Measurements from ENCODE around the gene MAEA. TPM values are rescaled to one million over a fixed set of nuclear protein-coding genes. Genes with fewer than 3 reads are reported as not detected.

Gene MAEA
- total RNA-seq, 4 donors from 2014 or later: 114 to 211 (median 168) TPM

GRCh38 chr4:1241466-1241935 is 48.2 kb upstream of the MAEA start:
- H3K27ac ChIP-seq: peak overlapping the region in 3 of 4 donors; percentile 7 to 53 (median 41)
- H3K4me3 ChIP-seq: no peak overlapping the region
- H3K36me3 ChIP-seq: peaks cover 0 to 20% (median 0%) of the 10 kb centered on the region in 4 donors
- H3K9me3 ChIP-seq: no peaks in the 10 kb centered on the region
- intact Hi-C loops (cut with DNase I; ENCODE audit: low total_unique reads) (no loop called here), in situ Hi-C loops (cut with MboI; ENCODE audit: low pct_ligation_motif_present in 1 of 4, low pct_unique_long_range_greater_than_20kb in 1 of 4, low sequenced_read_pairs in 3 of 4) (no loop called here)
- H3K27me3 ChIP-seq: no peaks in the 10 kb centered on the region
- WGBS, 2 donors (ENCODE audit: low coverage in 1 of 2): 61 to 73% methylated on average over 3 to 21 of the region's 21 CpGs
- no peak for TF ChIP-seq CTCF (IDR thresholded peaks at IDR 0.05)
- no peak for TF ChIP-seq EP300 (IDR thresholded peaks at IDR 0.05; ENCODE audit: low read depth)
- TF ChIP-seq POLR2AphosphoS5 (IDR thresholded peaks at IDR 0.05): no peak
- TF ChIP-seq POLR2A (IDR thresholded peaks at IDR 0.05): no peak
- peak; percentile 40 for DNase-seq
- peaks cover 49 to 56% (median 52%) of the 10 kb centered on the region in 4 donors for H3K4me1 ChIP-seq

- peak; percentile 6 for DNase-seq
- H3K4me3 ChIP-seq: no peak overlapping the region
- no peaks in the 10 kb centered on the region for H3K27me3 ChIP-seq
- H3K36me3 ChIP-seq: peaks cover 0 to 17% (median 0%) of the 10 kb centered on the region in 4 donors
- TF ChIP-seq EP300 (IDR thresholded peaks at IDR 0.05; ENCODE audit: low read depth) (no peak), CTCF (IDR thresholded peaks at IDR 0.05) (no peak), POLR2AphosphoS5 (IDR thresholded peaks at IDR 0.05) (no peak), POLR2A (IDR thresholded peaks at IDR 0.05) (no peak)
- no peaks in the 10 kb centered on the region for H3K9me3 ChIP-seq
- H3K27ac ChIP-seq: peak overlapping the region in 2 of 4 donors; percentile 41 to 53
- in situ Hi-C loops (cut with MboI; ENCODE audit: low pct_ligation_motif_present in 1 of 4, low pct_unique_long_range_greater_than_20kb in 1 of 4, low sequenced_read_pairs in 3 of 4) (no loop called here), intact Hi-C loops (cut with DNase I; ENCODE audit: low total_unique reads) (no loop called here)
- 76% methylated on average over 24 of the region's 24 CpGs; no CpG with 5 or more reads in 1 of the 2 donors for WGBS, 2 donors (ENCODE audit: low coverage in 1 of 2)
- peaks cover 55 to 61% (median 58%) of the 10 kb centered on the region in 4 donors for H3K4me1 ChIP-seq
Observed at GRCh38 chr4:1241936-1242505, 47.7 kb upstream of the MAEA start.

- peaks cover 57 to 69% (median 62%) of the 10 kb centered on the region in 4 donors for H3K4me1 ChIP-seq
- intact Hi-C loops (cut with DNase I; ENCODE audit: low total_unique reads): no loop called here
- in situ Hi-C loops (cut with MboI; ENCODE audit: low pct_ligation_motif_present in 1 of 4, low pct_unique_long_range_greater_than_20kb in 1 of 4, low sequenced_read_pairs in 3 of 4): no loop called here
Observed at GRCh38 chr4:1242506-1243450, 46.9 kb upstream of the MAEA start.

More at GRCh38 chr4:1242506-1243450, 46.9 kb upstream of the MAEA start:
- peak; percentile 4 for DNase-seq
- 92% methylated on average over 30 of the region's 30 CpGs; no CpG with 5 or more reads in 1 of the 2 donors for WGBS, 2 donors (ENCODE audit: low coverage in 1 of 2)
- no peak for TF ChIP-seq CTCF (IDR thresholded peaks at IDR 0.05)
- TF ChIP-seq POLR2A (IDR thresholded peaks at IDR 0.05): no peak
- H3K36me3 ChIP-seq: peaks cover 0 to 15% (median 0%) of the 10 kb centered on the region in 4 donors
- H3K27ac ChIP-seq: no peak overlapping the region
- no peaks in the 10 kb centered on the region for H3K9me3 ChIP-seq
- H3K4me3 ChIP-seq: no peak overlapping the region
- H3K27me3 ChIP-seq: no peaks in the 10 kb centered on the region

Data from transverse colon (tissue), 4 donors.